A673 (cell line): ENCODE results near the gene ACSL3. TPM values are rescaled to one million over a fixed set of nuclear protein-coding genes. Genes with fewer than 3 reads are reported as not detected.

Experiments
- BruUV-seq: library from RNA; stranded (reverse); fragments of 400-500 nt; replicated peaks from 2 replicates; lab custom pipeline; 2021; lab: Mats Ljungman, UMichigan
- CTCF ChIA-PET: fragments of 300-600 bp; sonication (Branson Sonifier 250); formaldehyde crosslinking; loops from one replicate; lab custom pipeline; 2022; ENCODE audit warnings: antibody characterized with exemption; lab: Charles Lee
- POLR2A ChIA-PET: fragments of 300-600 bp; sonication (Branson Sonifier 250); formaldehyde crosslinking; loops from one replicate; lab custom pipeline; 2022; ENCODE audit warnings: antibody characterized with exemption; ENCODE audit not compliant: low non-redundant PET; lab: Charles Lee
- DNase-seq: peaks from one replicate; pipeline ENCODE4 v3.0.0-alpha.2; 2015; ENCODE audit warnings: low spot score
- H3K27ac ChIP-seq: fragments of 200-600 bp; sonication (generic); 2 replicates; pipeline ENCODE4 v1.5.1; 2016; ENCODE audit warnings: mixed run types, low read depth, mild to moderate bottlenecking, mixed read lengths, antibody characterized with exemption, low read length; ENCODE audit not compliant: poor library complexity, severe bottlenecking
- H3K27me3 ChIP-seq: fragments of 200-600 bp; sonication (generic); replicated peaks from 2 replicates; pipeline ENCODE4 v1.6.1; 2017; ENCODE audit warnings: mixed run types, low read depth, mild to moderate bottlenecking, mixed read lengths, antibody characterized with exemption, low read length; ENCODE audit not compliant: insufficient read depth, poor library complexity
- H3K36me3 ChIP-seq: fragments of 200-600 bp; sonication (generic); 2 replicates; pipeline ENCODE4 v1.6.1; 2016; ENCODE audit warnings: mixed run types, mild to moderate bottlenecking, mixed read lengths, antibody characterized with exemption, low read length; ENCODE audit not compliant: insufficient read depth, poor library complexity, severe bottlenecking
- H3K4me1 ChIP-seq: fragments of 200-600 bp; sonication (generic); 2 replicates; pipeline ENCODE4 v1.6.1; 2017; ENCODE audit warnings: mixed run types, mild to moderate bottlenecking, mixed read lengths, antibody characterized with exemption, low read length; ENCODE audit not compliant: insufficient read depth, poor library complexity, severe bottlenecking
- H3K4me3 ChIP-seq: fragments of 200-600 bp; sonication (generic); 2 replicates; pipeline ENCODE4 v1.5.1; 2016; ENCODE audit warnings: low read depth, mixed run types, mild to moderate bottlenecking, mixed read lengths, low read length; ENCODE audit not compliant: poor library complexity, severe bottlenecking
- H3K9me3 ChIP-seq: fragments of 200-600 bp; sonication (generic); 2 replicates; pipeline ENCODE4 v1.6.1; 2016; ENCODE audit warnings: mixed run types, low read depth, mild to moderate bottlenecking, mixed read lengths, antibody characterized with exemption, low read length; ENCODE audit not compliant: poor library complexity, severe bottlenecking
- CTCF ChIP-seq: fragments of 300-800, 200-600 bp; sonication (generic); conservative IDR thresholded peaks from 2 replicates; pipeline ENCODE4 v1.5.1; 2017; ENCODE audit warnings: low read depth, mild to moderate bottlenecking, antibody characterized with exemption, low read length, moderate library complexity, mixed read lengths
- EZH2 ChIP-seq: fragments of 200-600 bp; sonication (generic); IDR thresholded peaks from 2 replicates; pipeline ENCODE4 v1.6.1; 2017; ENCODE audit warnings: borderline replicate concordance, low read depth, mild to moderate bottlenecking, mixed read lengths, antibody characterized with exemption, low read length; ENCODE audit not compliant: poor library complexity, severe bottlenecking
- intact Hi-C: fragments of 100-400 bp; cut with micrococcal nuclease; formaldehyde crosslinking; loops from one replicate; pipeline ENCODE4 v1.10.0; 2022; ENCODE audit not compliant: unreplicated experiment
- total RNA-seq: library from RNA; stranded (reverse); gene quantifications from 2 replicates; pipeline ENCODE4 v1.2.3, GENCODE V29; 2021

Gene ACSL3
- total RNA-seq, 1 experiment from 2014 or later, result 163 TPM

- no peaks in the 10 kb centered on the region for H3K27me3 ChIP-seq
- no peak for DNase-seq
- no peak for TF ChIP-seq CTCF
- intact Hi-C loops, result loop anchor here (10.0 kb wide), 1 partner anchor 635 kb away; no protein-coding TSS in a partner anchor
- CTCF ChIA-PET, result no interaction called here
- peaks cover 23% of the 10 kb centered on the region for H3K4me1 ChIP-seq
- H3K36me3 ChIP-seq, result no peaks in the 10 kb centered on the region
- no TSS peak for BruUV-seq
- H3K4me3 ChIP-seq, result no peak overlapping the region
- no peak overlapping the region for H3K27ac ChIP-seq
- H3K9me3 ChIP-seq, result no peaks in the 10 kb centered on the region
- POLR2A ChIA-PET, result no interaction called here
These were observed 118.6 kb downstream of the ACSL3 start for GRCh38 chr2:222979484-222979883.

DNA sequence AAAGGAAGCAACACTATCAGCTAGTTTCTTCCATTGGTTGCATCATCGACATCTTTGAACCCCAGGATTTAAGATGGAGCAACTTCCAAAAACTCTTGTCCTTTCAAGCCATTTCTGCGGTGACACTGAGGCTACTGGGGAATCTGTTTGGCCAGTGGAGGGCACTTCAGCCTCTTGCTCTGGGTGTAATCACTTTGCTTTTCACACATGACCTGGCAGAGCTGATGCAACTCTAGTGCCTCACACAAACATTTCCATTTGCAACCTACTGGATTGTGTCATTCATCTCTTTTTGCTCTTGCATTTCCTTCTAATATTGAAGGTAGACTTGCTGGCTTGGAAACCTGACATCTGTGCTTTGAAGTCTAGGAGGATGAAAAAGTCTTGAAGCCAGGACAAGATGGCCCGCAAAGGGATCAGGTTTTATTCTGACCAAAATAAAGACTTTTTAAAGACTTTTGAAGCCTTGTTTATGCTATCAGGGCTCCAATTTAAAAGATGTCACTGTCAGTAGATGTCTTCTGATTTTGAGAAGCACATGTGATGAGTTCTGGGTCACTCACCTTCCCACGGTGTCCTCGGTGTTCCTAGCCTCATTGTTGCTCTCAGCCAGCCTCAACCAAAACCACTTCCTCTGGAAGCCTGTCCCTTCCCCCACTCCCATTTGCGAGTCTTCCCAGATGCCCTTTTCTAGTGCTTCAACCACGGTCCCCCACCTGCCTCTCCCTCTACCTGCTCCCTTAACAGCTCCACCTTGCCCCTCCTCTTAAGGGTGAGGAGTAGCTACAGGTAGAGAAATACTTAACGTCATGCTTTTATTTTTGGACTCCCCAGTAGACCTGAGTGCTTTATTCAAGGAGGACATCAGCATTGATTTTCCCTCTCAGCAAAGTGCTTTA lies 121.4 kb downstream of the ACSL3 start:
- peaks cover 18% of the 10 kb centered on the region for H3K4me1 ChIP-seq
- BruUV-seq, result no TSS peak
- DNase-seq, result peak; percentile 74
- POLR2A ChIA-PET, result no interaction called here
- H3K27me3 ChIP-seq, result no peaks in the 10 kb centered on the region
- H3K9me3 ChIP-seq, result peaks cover 5% of the 10 kb centered on the region
- TF ChIP-seq EZH2 (no peak), CTCF (peak; percentile 57)
- H3K36me3 ChIP-seq, result no peaks in the 10 kb centered on the region
- CTCF ChIA-PET, result interaction anchor here (0.6 kb wide), 1 partner anchor 347 kb away, joined by 3 read pairs; no protein-coding TSS in a partner anchor
- intact Hi-C loops, result no loop called here
- peak overlapping the region; percentile 49 for H3K27ac ChIP-seq
- H3K4me3 ChIP-seq, result no peak overlapping the region

DNA sequence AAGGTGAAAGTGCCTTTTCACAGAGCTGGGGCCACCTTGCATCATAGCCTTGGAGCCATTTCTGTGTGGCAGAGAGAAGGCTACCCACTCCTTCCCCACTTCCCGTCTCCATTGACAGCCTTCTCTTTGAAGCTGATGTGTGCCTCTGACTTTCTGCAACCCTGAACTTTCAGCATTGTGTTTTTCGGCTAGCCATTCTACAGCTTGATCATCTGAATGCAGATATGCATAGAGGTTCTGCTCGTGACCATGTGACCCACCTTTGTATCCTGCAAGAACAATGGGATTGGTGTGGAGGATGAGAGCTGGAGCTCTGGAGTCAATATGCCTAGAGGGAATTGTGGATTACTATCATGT lies 122.1 kb downstream of the ACSL3 start:
- no peak for TF ChIP-seq CTCF
- TF ChIP-seq EZH2, result no peak
- Histone ChIP-seq H3K4me1 (peaks cover 18% of the 10 kb centered on the region), H3K9me3 (peaks cover 5% of the 10 kb centered on the region), H3K36me3 (no peaks in the 10 kb centered on the region), H3K27me3 (no peaks in the 10 kb centered on the region), H3K27ac (peak overlapping the region; percentile 49), H3K4me3 (no peak overlapping the region)
- no peak for DNase-seq
- POLR2A ChIA-PET, result no interaction called here
- intact Hi-C loops, result no loop called here
- no TSS peak for BruUV-seq
- CTCF ChIA-PET, result no interaction called here
